Astrocyte of the cerebellum (primary cell): ENCODE data around the gene ZBED4.

Experiments used
- DNase-seq: peaks from one replicate; pipeline ENCODE4 v3.0.0-alpha.2; 2011; ENCODE audit warnings: low read depth
- H3K4me3 ChIP-seq: 2 replicates; pipeline ENCODE4 v1.5.1; 2011; ENCODE audit warnings: mild to moderate bottlenecking, low read depth, low read length, moderate library complexity
- in situ Hi-C: cut with HindIII; loops from 2 replicates; pipeline ENCODE4 v1.10.0; 2017; ENCODE audit warnings: low sequenced_read_pairs
- TF ChIP-seq, protein P1 (sequence below): IDR thresholded peaks from 2 replicates; pipeline ENCODE4 v1.5.1; 2012; ENCODE audit warnings: low read length, low read depth, moderate library complexity, mild to moderate bottlenecking; ENCODE audit errors: missing control alignments

The ZBED4 gene

DNA sequence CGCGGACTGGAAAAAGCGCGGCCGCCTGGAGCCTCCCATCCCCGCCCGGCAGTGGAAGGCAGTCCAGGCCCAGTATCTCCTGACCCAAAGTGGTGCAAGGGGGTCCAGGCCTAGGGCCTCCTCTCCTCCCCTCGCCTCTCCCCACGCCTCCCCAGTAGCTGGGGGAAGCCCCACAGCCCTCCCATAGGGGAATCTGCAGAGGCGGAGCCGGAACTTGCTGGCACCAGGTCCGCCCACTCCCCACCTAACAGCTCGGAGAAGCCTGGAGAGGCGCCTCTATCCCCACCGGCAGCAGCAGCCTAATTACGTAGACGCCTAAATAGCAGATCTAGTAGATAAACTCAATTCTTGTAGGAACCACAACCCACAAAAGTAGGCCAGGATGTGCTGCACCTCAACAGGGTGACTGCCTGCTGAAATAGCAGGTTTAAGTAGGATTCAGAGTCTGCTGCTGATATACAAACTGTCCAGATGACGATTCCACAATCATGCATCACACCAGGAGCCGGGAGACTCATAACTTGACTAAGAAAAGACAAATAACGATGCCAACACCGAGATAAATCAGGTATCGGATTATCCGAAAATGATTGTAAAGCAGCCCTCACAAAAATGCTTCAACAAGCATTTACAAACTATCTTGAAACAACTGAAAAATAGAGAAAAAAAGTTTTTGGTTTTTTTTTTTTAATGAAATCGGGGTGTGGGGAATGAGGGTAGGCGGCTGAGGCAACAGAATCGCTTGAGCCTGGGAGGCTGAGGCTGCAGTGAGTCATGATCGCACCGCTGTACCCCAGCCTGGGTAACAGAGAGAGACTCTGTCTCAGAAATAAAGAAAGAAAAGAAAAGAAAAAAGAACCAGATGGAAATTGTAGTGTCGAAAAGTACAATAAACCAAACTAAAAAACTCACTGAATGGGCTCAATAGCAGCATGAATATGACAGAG, 14.6 kb upstream of the ZBED4 start:
- no peak for DNase-seq
- TF ChIP-seq, protein P1, sequence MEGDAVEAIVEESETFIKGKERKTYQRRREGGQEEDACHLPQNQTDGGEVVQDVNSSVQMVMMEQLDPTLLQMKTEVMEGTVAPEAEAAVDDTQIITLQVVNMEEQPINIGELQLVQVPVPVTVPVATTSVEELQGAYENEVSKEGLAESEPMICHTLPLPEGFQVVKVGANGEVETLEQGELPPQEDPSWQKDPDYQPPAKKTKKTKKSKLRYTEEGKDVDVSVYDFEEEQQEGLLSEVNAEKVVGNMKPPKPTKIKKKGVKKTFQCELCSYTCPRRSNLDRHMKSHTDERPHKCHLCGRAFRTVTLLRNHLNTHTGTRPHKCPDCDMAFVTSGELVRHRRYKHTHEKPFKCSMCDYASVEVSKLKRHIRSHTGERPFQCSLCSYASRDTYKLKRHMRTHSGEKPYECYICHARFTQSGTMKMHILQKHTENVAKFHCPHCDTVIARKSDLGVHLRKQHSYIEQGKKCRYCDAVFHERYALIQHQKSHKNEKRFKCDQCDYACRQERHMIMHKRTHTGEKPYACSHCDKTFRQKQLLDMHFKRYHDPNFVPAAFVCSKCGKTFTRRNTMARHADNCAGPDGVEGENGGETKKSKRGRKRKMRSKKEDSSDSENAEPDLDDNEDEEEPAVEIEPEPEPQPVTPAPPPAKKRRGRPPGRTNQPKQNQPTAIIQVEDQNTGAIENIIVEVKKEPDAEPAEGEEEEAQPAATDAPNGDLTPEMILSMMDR: no peak
- in situ Hi-C loops: no loop called here
- no peak overlapping the region for H3K4me3 ChIP-seq

DNA sequence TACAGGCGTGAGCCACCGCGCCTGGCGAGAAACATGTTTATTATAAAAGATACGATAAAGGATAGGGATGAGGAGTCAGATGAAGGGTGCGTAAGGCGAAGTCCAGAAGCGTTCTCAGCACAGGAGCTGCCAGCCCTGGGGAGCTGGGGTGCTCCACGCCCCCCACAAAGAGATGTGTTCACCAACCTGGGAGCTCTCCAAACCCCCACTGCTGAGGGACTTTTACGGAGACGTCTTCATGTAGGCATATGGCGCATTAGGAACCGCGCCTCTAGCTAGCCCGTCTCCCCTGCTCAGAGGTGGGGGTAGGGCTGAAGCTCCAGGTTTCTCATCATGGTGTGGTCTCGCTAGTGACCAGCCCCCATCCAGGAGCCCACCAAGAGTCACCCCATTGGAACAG, 8.4 kb upstream of the ZBED4 start:
- DNase-seq: no peak
- in situ Hi-C loops: no loop called here
- no peak overlapping the region for H3K4me3 ChIP-seq
- TF ChIP-seq, protein P1: no peak

DNA sequence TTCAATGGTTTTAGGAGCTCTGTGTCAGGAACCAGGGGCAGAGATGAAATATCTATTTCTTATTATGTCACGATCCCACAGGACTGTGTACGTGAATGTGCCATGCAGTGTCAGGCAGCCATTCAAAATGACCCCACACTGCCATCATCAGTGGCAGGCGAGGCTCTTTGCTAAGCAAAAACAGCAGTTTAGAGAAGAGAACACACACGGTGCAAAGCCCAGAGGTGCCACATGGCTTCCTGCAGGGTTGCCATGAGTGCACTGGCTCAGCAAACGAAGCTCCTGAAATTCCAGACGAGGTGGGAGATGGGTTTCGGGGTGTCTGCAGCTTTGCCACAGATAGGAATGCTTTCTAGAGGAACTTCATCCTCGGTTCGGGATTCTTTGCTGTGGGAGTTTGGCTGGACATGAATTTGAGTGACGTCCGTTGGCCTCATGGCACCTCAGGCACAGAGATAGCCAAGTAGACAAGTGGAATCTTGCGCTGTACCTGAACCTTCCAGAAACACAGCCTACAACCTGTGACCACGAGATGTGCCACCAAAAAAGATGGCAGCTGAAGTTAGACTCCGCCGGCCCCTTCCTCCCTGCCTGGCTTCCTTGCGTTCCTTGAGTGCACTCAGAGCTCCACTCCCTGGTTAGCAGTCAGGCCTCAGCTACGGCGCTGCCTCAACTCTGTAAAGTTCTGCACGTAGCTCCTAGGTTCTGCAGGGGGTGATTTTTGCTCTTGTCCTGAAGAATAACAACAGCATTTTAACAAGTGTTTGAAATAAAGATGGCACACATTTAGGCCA, 7.8 kb upstream of the ZBED4 start:
- no peak overlapping the region for H3K4me3 ChIP-seq
- TF ChIP-seq, protein P1: no peak
- in situ Hi-C loops: no loop called here
- no peak for DNase-seq

DNA sequence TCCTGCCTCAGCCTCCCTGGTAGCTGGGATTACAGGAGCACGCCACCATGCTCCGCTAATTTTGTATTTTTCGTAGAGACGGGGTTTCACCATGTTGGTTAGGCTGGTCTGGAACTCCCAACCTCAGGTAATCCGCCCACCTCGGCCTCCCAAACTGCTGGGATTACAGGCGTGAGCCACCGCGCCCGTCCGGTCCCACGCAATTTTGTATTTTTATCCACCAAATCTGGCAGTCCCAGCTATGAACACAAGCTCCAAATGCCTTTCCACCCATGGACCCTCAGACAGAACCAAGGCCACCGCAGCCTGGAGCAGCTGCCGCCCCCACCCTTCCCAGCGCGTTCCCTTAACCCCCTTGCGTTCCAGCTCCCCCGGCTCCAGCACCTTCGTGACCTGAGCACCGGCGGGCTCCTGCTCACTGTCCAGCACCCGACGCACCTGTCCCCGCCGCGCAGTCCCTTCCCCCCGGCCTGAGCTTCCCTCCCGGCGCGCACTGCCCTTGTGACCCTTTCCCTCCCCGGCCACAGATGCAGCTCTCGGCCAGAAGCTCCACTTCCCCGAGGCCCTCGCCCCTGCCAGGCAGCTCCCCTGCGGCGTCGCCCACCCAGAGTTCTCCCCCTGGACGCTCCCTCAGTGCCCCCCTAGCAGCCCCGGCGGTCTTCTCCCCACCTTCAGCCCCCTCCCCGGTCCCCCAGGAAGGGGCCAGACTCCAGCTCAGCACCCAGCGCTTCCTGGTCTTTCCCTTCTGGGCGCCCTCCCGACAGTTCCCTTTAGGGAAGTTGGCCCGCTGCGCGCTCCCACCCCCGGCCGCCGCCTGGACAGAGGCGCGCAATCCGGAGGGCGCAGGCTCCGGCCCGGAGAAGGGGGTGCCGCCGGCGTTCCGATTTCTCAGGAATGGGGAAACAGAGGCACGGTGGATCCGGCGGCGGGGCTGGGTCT, 5.6 kb upstream of the ZBED4 start:
- no peak for DNase-seq
- in situ Hi-C loops: no loop called here
- peak overlapping the region; percentile 25 for H3K4me3 ChIP-seq
- TF ChIP-seq, protein P1: no peak

DNA sequence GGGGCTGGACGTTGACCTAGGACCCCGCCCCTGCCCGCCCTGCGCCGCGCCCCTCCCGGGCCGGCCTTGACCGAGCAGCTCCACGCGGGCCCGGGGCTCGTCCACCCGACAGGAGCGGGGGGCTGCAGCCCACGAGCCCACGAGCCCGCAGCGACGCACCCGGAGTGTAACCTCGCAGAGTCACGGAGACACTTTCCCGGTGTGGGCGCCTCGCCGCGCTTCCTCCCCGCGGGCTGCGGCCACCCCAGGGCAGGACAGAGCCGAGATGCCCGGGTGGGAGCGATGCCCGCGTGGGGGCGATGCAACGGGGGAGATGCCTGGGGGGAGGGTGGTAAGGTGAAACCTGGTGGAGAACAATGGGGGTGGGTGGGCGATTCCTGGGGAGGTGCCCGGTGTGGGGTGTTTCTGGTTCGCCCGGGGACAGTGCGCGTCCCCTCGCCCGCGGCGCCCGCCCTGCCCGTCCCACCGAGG, 4.9 kb upstream of the ZBED4 start:
- TF ChIP-seq, protein P1: no peak
- peak overlapping the region; percentile 25 for H3K4me3 ChIP-seq
- no peak for DNase-seq
- in situ Hi-C loops: no loop called here
